PC-3 (cell line): ENCODE results near the gene SERPINB6.

Source experiments
- CTCF ChIP-seq: fragments of 300-600 bp; sonication (generic); conservative IDR thresholded peaks from 2 replicates; pipeline ENCODE4 v1.5.1; 2017; ENCODE audit warnings: antibody characterized with exemption, low read depth, mild to moderate bottlenecking, low read length
- EZH2phosphoT487 ChIP-seq: fragments of 300-600 bp; sonication (generic); IDR thresholded peaks from 2 replicates; pipeline ENCODE4 v1.6.1; 2018; ENCODE audit warnings: mild to moderate bottlenecking, antibody characterized with exemption, low read length, borderline replicate concordance

GRCh38 chr6:2977799-2978590, 6.6 kb upstream of the SERPINB6 start:
- TF ChIP-seq EZH2phosphoT487 (no peak), CTCF (no peak)
